Lower leg skin (tissue), 4 donors: Measurements from ENCODE around the gene EPB42. TPM values are rescaled to one million over a fixed set of nuclear protein-coding genes. Genes with fewer than 3 reads are reported as not detected.

Experiments
- DNase-seq, 2 donors: peaks; one replicate each; pipeline ENCODE4 v3.0.0-alpha.2; 2019; ENCODE audit warnings: low spot score in 2 of 2
- H3K4me3 ChIP-seq: fragments of 200-600 bp; sonication (generic); 2 replicates; pipeline ENCODE4 v1.5.1; 2017; ENCODE audit warnings: mild to moderate bottlenecking, low read depth; ENCODE audit not compliant: poor library complexity, severe bottlenecking
- CTCF ChIP-seq, 3 donors: fragments of 450-650 bp; IDR thresholded peaks; one replicate each; pipeline ENCODE4 v1.5.1; 2016; ENCODE audit warnings: antibody characterized with exemption in 3 of 3, mild to moderate bottlenecking in 3 of 3, moderate library complexity in 2 of 3
- POLR2A ChIP-seq, 2 donors: fragments of 450-650 bp; IDR thresholded peaks; one replicate each; pipeline ENCODE4 v1.6.1; 2016 to 2017; ENCODE audit warnings: antibody characterized with exemption in 2 of 2, mild to moderate bottlenecking in 1 of 2, moderate library complexity in 1 of 2
- WGBS, 2 donors: methylation state at CpG; one replicate each; pipeline ENCODE4 v1.1.5; 2018; 5-methylcytosine and 5-hydroxymethylcytosine counted together
- intact Hi-C: fragments of 100-400 bp; cut with DNase I; formaldehyde crosslinking; loops from one replicate; pipeline ENCODE4 v1.15.0; 2023; ENCODE audit warnings: low total_unique reads
- total RNA-seq, 4 donors: library from RNA; depleted of rRNA; stranded (reverse); fragments of >200 nt; gene quantifications; one replicate each; pipeline ENCODE4 v1.1.0, GENCODE V29; 2016

Gene EPB42
- total RNA-seq, 4 donors from 2014 or later = 0.20 TPM; not detected in 3

DNA sequence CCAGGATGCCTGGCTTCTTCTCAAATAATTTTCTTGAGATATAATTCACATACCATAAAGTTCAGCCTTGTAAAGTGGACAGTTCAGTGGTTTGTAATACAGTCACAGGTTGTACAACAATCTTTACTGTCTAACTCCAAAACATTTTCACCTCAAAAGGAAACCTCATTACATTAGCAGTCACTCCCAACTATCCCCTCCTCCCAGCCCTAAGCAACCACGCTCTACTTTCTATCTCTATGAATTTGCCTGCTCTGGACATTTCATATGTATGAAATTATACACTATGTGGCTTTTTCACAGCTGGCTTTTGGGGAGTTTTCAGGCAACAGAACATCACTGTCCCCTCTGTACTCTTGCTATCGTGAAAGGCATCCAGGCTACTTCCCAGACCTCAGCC is 28.4 kb upstream of the EPB42 start:
- H3K4me3 ChIP-seq = no peak overlapping the region
- no peak for DNase-seq
- TF ChIP-seq POLR2A (IDR thresholded peaks at IDR 0.05) = no peak
- no peak for TF ChIP-seq CTCF (IDR thresholded peaks at IDR 0.05)
- intact Hi-C loops = no loop called here
- 71 to 80% methylated on average over 2 of the region's 2 CpGs for WGBS, 2 donors

DNA sequence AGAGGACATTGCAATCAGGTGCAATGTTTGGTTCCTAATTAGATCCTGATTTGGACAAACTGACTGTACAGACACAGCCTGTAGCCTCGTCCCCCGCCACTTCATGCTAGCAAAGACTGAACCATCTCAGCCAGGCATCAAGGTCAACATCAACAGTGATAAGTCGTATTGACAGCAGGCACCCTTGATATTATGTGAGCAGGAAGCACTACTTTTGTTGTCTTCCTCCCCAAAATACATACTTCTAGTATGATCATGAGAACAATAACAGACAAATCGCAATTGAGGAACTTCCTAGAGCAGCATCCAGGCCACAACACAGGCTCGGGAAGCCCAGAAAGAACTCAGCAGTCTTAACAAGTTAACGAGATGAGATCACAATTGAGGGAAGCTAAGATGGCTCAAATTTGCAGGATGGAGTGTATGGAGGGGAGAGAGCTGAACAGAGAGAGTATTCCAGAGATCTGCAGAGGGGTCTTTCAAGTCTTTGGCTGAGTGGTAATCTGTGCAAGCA is 25.5 kb upstream of the EPB42 start:
- TF ChIP-seq CTCF (IDR thresholded peaks at IDR 0.05) = no peak
- TF ChIP-seq POLR2A (IDR thresholded peaks at IDR 0.05) = no peak
- 78% methylated on average over 6 of the region's 6 CpGs for WGBS, 2 donors
- H3K4me3 ChIP-seq = no peak overlapping the region
- intact Hi-C loops = no loop called here
- peak in 1 of 2 donors; percentile 61 for DNase-seq

- WGBS, 2 donors = 78 to 79% methylated on average over 4 of the region's 4 CpGs
- TF ChIP-seq CTCF (IDR thresholded peaks at IDR 0.05) = no peak
- no peak for TF ChIP-seq POLR2A (IDR thresholded peaks at IDR 0.05)
- no peak overlapping the region for H3K4me3 ChIP-seq
- DNase-seq = peak in 1 of 2 donors; percentile 67
- intact Hi-C loops = no loop called here
These were observed 23.3 kb upstream of the EPB42 start for GRCh38 chr15:43244092-43244491.

- TF ChIP-seq POLR2A (IDR thresholded peaks at IDR 0.05) (no peak), CTCF (IDR thresholded peaks at IDR 0.05) (no peak)
- DNase-seq = peak in 1 of 2 donors; percentile 45
- WGBS, 2 donors = 96 to 100% methylated on average over 2 of the region's 2 CpGs
- no peak overlapping the region for H3K4me3 ChIP-seq
- intact Hi-C loops = no loop called here
These were observed 22.3 kb upstream of the EPB42 start for GRCh38 chr15:43243020-43243645.

- TF ChIP-seq CTCF (IDR thresholded peaks at IDR 0.05) (no peak), POLR2A (IDR thresholded peaks at IDR 0.05) (no peak)
- peak in 1 of 2 donors; percentile 69 for DNase-seq
- no peak overlapping the region for H3K4me3 ChIP-seq
- 56 to 64% methylated on average over 5 of the region's 5 CpGs for WGBS, 2 donors
- intact Hi-C loops = no loop called here
These were observed 21.8 kb upstream of the EPB42 start for GRCh38 chr15:43242616-43243015.

GRCh38 chr15:43241100-43241499 is 20.3 kb upstream of the EPB42 start:
- intact Hi-C loops = no loop called here
- TF ChIP-seq POLR2A (IDR thresholded peaks at IDR 0.05) (no peak), CTCF (IDR thresholded peaks at IDR 0.05) (no peak)
- H3K4me3 ChIP-seq = no peak overlapping the region
- WGBS, 2 donors = 27 to 31% methylated on average over 1 of the region's 1 CpG
- DNase-seq = peak; percentile 53 to 87
